NCI-H748 (cell line): ENCODE measurements around the gene DCUN1D4.

Source experiments
- DNase-seq: peaks from one replicate; lab custom pipeline; 2025; ENCODE audit not compliant: unreplicated experiment; lab: John Stamatoyannopoulos, UW

The DCUN1D4 gene

GRCh38 chr4:51853027-51853682, 10.2 kb downstream of the DCUN1D4 start:
- DNase-seq: no peak

GRCh38 chr4:51855270-51855669, 12.3 kb downstream of the DCUN1D4 start:
- DNase-seq: no peak

GRCh38 chr4:51855751-51856150, 12.8 kb downstream of the DCUN1D4 start:
- DNase-seq: no peak

- DNase-seq: peak; percentile 43
Observed at GRCh38 chr4:51858605-51859202, 15.8 kb downstream of the DCUN1D4 start.

- no peak for DNase-seq
Observed at GRCh38 chr4:51859476-51860031, 16.6 kb downstream of the DCUN1D4 start.

DNA sequence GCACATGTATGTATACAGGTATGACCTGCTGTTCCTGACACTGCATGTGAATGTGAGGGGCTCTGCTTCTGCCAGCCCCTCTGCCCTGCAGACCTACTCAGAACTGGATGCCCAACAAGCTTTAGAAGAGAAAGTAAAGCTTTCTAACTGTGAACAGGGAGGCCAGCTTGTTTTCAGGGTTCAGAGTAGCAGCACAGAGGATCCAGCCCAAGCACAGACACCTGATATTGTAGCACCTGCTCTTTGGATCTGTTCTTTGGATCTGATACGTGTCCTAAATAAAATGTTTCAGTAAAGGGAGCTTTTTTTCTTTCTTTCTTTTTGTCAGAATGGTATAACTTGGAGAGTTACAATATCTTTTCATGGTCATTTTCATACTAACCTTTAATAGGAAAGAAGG, 19.2 kb downstream of the DCUN1D4 start:
- no peak for DNase-seq

GRCh38 chr4:51862781-51863180, 19.8 kb downstream of the DCUN1D4 start:
- no peak for DNase-seq

GRCh38 chr4:51865717-51866116, 22.8 kb downstream of the DCUN1D4 start:
- no peak for DNase-seq

- no peak for DNase-seq
Observed at GRCh38 chr4:51866835-51867234, 23.9 kb downstream of the DCUN1D4 start.

DNA sequence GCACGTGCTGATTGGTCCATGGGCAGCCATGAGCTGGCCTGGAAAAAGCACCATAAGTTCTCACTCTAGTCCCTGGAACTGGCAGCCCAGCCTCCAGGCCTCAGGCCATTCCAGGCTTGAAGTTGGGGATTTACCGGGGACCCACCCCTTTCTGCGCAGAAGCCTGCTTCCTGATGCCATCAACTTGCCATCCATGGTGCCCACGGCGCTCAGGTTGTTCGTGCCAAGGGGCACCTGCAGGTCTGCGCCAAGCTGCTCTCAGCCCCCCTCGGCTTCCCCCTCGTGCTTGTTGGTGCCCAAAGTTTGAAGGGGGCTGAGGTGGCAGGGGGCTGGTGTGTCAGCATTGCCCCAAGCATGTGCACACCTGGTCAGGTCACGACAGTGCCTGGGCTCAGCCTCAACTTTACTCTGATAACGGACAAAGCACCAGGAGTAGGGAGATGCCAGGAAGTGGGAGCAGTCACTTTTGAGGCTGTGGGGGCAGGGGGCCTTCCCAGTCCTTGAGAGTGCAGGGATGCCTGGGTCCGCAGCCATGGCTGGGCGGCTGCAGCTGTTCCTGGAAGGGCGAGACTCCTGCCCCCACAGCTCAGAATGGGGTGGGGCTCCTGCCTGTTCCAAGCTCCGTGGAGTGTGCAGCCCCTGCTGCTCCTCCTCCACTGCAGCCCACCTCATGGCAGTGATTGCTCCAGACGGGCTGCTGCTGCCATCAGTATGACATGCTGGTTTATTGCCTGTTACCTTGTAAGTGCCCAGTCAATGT, 24.9 kb downstream of the DCUN1D4 start:
- no peak for DNase-seq

DNA sequence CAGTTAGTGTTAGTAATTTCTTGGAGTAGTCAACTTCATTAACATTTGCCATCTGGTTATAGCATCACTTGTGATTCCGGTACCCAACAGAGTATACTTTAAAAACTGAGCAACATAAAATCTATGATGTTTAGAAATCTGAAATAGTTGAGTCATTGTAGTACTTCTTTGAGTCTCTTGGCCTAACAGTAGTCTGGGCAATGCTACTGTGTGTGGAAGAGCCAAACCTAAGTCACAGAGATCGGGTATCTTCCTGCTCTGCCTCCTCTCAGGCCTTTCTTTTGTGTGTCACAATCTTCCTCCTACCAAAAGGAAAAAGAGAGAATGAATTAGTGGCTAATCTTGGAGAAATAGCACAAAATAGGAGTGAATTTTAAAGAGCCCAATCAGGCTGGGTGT, 25.5 kb downstream of the DCUN1D4 start:
- DNase-seq: no peak

DNA sequence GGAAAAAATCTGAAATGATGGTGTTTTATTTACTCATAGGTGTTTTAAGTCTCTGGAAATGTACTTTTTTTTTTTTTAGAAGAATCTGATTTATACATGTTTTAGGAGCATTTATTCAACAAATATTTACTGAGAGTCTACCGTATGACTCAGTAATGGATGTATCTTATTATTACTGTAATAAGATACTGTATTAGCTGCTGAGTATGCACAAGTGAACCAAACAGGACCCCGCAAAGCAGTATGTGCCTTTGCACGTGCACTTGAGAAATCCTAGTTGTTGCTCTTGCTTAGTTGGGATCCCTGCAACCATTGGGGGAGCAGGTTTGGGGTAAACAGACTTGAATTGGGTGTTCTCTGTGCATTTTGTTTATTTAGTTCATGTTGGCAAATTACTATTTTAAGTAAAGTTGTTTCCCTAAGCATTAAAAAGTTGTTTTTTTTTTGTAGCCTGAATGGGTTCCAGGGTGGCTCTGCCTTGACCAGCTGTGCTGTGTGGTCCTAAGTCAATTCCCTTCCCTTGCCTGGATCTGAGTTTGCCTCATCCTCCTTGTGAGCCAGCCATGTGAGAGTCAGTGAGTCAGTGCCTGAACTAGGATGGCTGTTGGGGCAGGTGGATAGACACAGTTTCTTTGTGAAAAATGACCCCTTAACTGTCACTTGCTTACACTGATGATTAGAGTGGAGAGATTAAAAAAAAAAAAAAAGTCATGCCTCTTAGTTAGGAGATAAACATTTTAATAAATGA, 27.7 kb downstream of the DCUN1D4 start:
- no peak for DNase-seq

DNA sequence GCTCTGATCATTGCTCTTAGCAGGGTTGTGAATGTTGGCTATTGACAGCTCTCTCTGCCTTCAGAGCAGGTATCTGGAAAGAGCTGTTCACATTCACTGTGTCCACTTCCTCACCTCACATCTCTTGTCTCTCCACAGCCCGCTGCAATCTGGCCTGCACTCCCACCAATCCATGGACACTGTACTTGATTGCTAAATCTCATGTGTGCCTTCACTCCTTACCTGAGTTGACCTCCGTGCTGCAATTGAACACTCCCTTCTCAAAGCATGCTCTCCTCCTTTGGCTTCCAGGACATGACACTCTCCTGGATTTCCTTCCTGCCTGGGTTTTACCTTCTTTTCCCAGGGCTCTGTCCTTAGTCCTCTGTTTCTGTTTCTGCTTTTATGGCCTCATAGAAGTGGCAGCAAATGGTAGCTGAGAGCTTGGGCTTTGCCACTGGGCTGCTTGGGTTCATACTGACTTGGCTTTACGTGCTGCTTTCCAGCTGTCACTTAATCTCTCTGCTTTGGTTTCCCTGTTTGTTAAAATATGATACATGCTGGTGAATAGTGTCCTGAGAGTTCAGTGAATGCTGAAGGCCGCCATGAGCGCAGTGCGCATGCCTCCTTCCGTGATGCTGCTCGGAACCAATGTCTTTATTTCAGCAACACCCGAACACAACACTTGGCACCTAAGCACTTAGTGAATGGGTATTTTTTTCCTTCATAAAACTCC, 29.5 kb downstream of the DCUN1D4 start:
- DNase-seq: no peak

DNA sequence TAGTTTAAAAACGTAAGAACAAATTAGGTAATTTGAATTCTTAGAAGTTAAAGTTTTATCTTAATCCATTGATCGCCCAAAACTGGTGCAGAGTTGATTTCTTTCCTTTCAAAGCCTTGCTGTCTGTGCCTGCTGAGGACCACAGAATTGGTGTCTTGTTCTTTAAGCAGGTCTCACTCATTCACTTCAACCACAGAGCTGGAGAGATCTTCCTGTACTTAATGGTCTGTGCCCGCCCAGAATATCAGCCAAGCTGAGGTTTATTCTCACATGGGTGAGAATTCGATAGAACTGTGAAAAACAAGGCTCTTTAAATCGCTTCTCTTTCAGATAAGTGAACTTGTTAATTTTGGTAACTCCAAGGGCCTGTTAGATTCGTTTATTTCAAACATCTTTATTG, 31.6 kb downstream of the DCUN1D4 start:
- no peak for DNase-seq

DNA sequence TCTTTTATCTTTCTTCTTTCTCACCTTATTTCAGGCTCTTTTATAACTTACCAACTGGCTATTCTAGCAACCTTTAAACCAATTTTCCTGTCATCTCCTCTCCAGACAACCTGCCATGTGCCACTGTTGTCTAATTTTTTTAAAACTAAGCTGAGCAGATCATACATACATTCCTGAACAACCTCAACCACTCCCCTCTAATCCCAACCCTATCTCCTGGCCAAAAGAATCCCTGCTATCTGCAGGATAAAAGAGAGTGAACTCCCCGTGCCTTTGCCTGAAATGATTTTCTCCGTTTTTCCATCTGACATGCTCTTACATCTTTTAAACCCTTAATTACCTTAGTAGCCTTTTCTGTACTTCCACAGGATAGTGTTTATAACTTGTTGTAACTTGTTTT, 35.5 kb downstream of the DCUN1D4 start:
- no peak for DNase-seq

- DNase-seq: no peak
Observed at GRCh38 chr4:51880016-51880915, 37.3 kb downstream of the DCUN1D4 start.

DNA sequence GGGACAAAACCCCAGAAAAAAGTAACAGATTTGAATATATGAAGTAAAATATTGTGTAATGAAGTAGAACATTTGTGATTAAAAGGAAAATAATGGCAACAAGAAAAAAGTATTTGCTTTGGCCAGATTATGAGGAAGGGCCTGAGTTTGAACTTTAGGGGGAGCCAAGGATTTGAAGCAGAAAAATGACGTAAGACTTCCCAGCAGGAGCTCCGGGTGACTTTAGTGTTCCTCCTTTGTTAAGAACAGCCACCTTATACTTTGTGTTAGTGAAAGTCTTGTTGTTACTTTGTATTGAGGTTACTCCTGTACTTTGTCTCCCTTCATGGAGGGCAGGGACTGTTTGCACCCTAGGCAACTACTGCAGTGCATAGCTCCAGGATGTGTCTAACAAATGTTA, 41.1 kb downstream of the DCUN1D4 start:
- no peak for DNase-seq

DNA sequence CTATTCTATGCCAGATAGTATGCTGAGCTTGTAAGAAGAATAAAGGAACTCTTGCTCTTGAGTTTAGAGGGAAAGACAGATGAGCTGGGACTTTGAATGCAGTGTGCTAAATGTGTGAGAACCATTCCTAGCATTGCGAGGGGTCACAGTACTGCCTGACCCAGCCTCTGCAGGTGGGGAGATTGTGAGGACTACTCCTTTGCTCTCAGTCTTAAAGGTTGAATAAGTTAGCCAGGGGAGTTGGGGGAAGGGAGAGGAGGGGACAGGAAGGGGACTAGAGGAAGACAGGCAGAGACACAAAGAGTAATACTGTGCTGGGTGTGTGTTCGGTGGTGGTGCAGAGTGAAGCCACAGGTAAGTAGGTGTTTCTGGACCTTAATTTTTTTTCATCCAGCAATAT, 41.7 kb downstream of the DCUN1D4 start:
- DNase-seq: no peak

GRCh38 chr4:51885363-51885762, 42.4 kb downstream of the DCUN1D4 start:
- no peak for DNase-seq

DNA sequence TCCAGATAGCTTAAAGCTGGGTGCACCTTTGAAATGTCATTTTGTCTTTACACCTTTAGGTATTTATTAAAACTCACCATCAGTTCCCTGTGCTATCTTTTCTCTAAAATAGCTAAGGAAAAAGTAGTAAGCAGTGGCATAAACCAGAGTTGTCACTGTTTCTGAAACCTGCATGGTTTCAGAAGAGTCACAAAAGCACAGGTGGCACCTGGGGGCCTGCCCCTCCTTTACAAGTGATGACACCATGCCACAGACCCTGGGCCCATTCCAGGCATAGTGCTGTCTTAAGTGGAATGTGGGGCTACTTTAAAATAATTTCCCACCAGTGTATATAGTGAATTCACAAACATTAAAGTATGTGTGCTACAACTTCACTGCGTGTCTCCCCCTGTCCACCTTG, 47.8 kb downstream of the DCUN1D4 start:
- no peak for DNase-seq
